Esophagus squamous epithelium (tissue), 5 donors: Measurements from ENCODE around the gene CBFA2T3. TPM values are rescaled to one million over a fixed set of nuclear protein-coding genes. Genes with fewer than 3 reads are reported as not detected.

Source experiments
- DNase-seq: peaks from one replicate; lab custom pipeline; 2025; lab: John Stamatoyannopoulos, UW
- H3K27ac ChIP-seq, 4 donors: fragments of 200-600 bp; sonication (generic); one replicate each; pipeline ENCODE4 v1.5.1; 2016 to 2019; ENCODE audit warnings: mild to moderate bottlenecking in 1 of 4
- H3K27me3 ChIP-seq, 4 donors: fragments of 200-600 bp; sonication (generic); 1 replicate in 3 of 4; 2 replicates in 1 of 4; pipeline versions ENCODE4 v1.5.1 to v1.6.0; 2017 to 2021; ENCODE audit warnings: antibody characterized with exemption in 1 of 4
- H3K36me3 ChIP-seq, 3 donors: fragments of 200-600 bp; sonication (generic); one replicate each; pipeline ENCODE4 v1.5.1; 2016 to 2019
- H3K4me1 ChIP-seq, 3 donors: fragments of 200-600 bp; sonication (generic); one replicate each; pipeline ENCODE4 v1.5.1; 2017 to 2019
- H3K4me3 ChIP-seq, 4 donors: fragments of 200-600 bp; sonication (generic); 1 replicate in 3 of 4; 2 replicates in 1 of 4; pipeline ENCODE4 v1.5.1; 2016 to 2019; ENCODE audit warnings: mild to moderate bottlenecking in 2 of 4, moderate library complexity in 1 of 4
- H3K9me3 ChIP-seq, 3 donors: fragments of 200-600 bp; sonication (generic); one replicate each; pipeline ENCODE4 v1.5.1; 2016 to 2019
- CTCF ChIP-seq, 6 experiments: fragments of 450-650 bp in 4 of 6; fragments of 200-600 bp in 2 of 6; sonication (generic) in 2 of 6; IDR thresholded peaks; one replicate each; pipeline ENCODE4 v1.5.1; 2016 to 2019; ENCODE audit warnings: antibody characterized with exemption in 6 of 6, mild to moderate bottlenecking in 4 of 6, moderate library complexity in 4 of 6
- POLR2A ChIP-seq, 4 donors: fragments of 450-650 bp; IDR thresholded peaks; one replicate each; pipeline ENCODE4 v1.6.1; 2017; ENCODE audit warnings: antibody characterized with exemption in 4 of 4, mild to moderate bottlenecking in 4 of 4, moderate library complexity in 3 of 4
- WGBS, 2 donors: methylation state at CpG; one replicate each; pipeline ENCODE4 v1.1.5; 2018; 5-methylcytosine and 5-hydroxymethylcytosine counted together
- intact Hi-C: fragments of 100-400 bp; cut with DNase I; formaldehyde crosslinking; loops from one replicate; pipeline ENCODE4 v1.15.0; 2022
- total RNA-seq, 4 donors: library from RNA; depleted of rRNA; stranded (reverse); fragments of >200 nt; gene quantifications; one replicate each; pipeline ENCODE4 v1.1.0, GENCODE V29; 2016
- donor health status: DM: yes; HTN: yes; CAD: no.

CBFA2T3 gene
- total RNA-seq, 4 donors from 2014 or later = 0.18 to 2.7 (median 1.4) TPM

GRCh38 chr16:88965411-88965810, 11.6 kb downstream of the CBFA2T3 start:
- TF ChIP-seq POLR2A (IDR thresholded peaks at IDR 0.05) = no peak
- TF ChIP-seq CTCF (IDR thresholded peaks at IDR 0.05) = no peak
- no peak overlapping the region for H3K27ac ChIP-seq

GRCh38 chr16:88964636-88965035, 12.4 kb downstream of the CBFA2T3 start:
- Histone ChIP-seq H3K4me3 (no peak overlapping the region), H3K27ac (no peak overlapping the region), H3K4me1 (peaks cover 0 to 16% (median 9%) of the 10 kb centered on the region in 3 donors), H3K27me3 (peaks cover 0 to 55% (median 0%) of the 10 kb centered on the region in 4 donors), H3K36me3 (no peaks in the 10 kb centered on the region), H3K9me3 (no peaks in the 10 kb centered on the region)
- TF ChIP-seq CTCF (IDR thresholded peaks at IDR 0.05) (no peak), POLR2A (IDR thresholded peaks at IDR 0.05) (no peak)
- intact Hi-C loops = no loop called here
- no peak for DNase-seq

More at GRCh38 chr16:88965411-88965810, 11.6 kb downstream of the CBFA2T3 start:
- 49 to 66% methylated on average over 5 to 6 of the region's 8 CpGs for WGBS, 2 donors
- Histone ChIP-seq H3K4me1 (peaks cover 0 to 16% (median 9%) of the 10 kb centered on the region in 3 donors), H3K9me3 (no peaks in the 10 kb centered on the region), H3K27me3 (peaks cover 0 to 62% (median 0%) of the 10 kb centered on the region in 4 donors), H3K36me3 (no peaks in the 10 kb centered on the region), H3K4me3 (no peak overlapping the region)
- DNase-seq = no peak
- intact Hi-C loops = no loop called here

- Histone ChIP-seq H3K36me3 (no peaks in the 10 kb centered on the region), H3K9me3 (no peaks in the 10 kb centered on the region), H3K4me3 (no peak overlapping the region), H3K27me3 (peaks cover 0 to 49% (median 0%) of the 10 kb centered on the region in 4 donors), H3K4me1 (peaks cover 0 to 16% (median 9%) of the 10 kb centered on the region in 3 donors), H3K27ac (no peak overlapping the region)
- WGBS, 2 donors = 77 to 81% methylated on average over 10 to 17 of the region's 20 CpGs
- DNase-seq = no peak
- no peak for TF ChIP-seq POLR2A (IDR thresholded peaks at IDR 0.05)
- no peak for TF ChIP-seq CTCF (IDR thresholded peaks at IDR 0.05)
- intact Hi-C loops = no loop called here
Observed at GRCh38 chr16:88963583-88963982, 13.4 kb downstream of the CBFA2T3 start.

- Histone ChIP-seq H3K36me3 (no peaks in the 10 kb centered on the region), H3K27ac (no peak overlapping the region), H3K4me1 (peaks cover 0 to 12% (median 1%) of the 10 kb centered on the region in 3 donors), H3K27me3 (peaks cover 0 to 49% (median 0%) of the 10 kb centered on the region in 4 donors), H3K4me3 (no peak overlapping the region), H3K9me3 (no peaks in the 10 kb centered on the region)
- WGBS, 2 donors = 79 to 85% methylated on average over 4 to 6 of the region's 23 CpGs
- DNase-seq = no peak
- intact Hi-C loops = no loop called here
- no peak for TF ChIP-seq CTCF (IDR thresholded peaks at IDR 0.05)
- TF ChIP-seq POLR2A (IDR thresholded peaks at IDR 0.05) = no peak
Observed at GRCh38 chr16:88962478-88963152, 14.4 kb downstream of the CBFA2T3 start.

- Histone ChIP-seq H3K36me3 (no peaks in the 10 kb centered on the region), H3K27ac (no peak overlapping the region), H3K9me3 (no peaks in the 10 kb centered on the region), H3K27me3 (peaks cover 0 to 49% (median 0%) of the 10 kb centered on the region in 4 donors), H3K4me3 (no peak overlapping the region), H3K4me1 (peaks cover 0 to 12% (median 0%) of the 10 kb centered on the region in 3 donors)
- intact Hi-C loops = no loop called here
- TF ChIP-seq POLR2A (IDR thresholded peaks at IDR 0.05) = no peak
- TF ChIP-seq CTCF (IDR thresholded peaks at IDR 0.05) = no peak
- WGBS, 2 donors = 79 to 82% methylated on average over 2 to 8 of the region's 9 CpGs
- DNase-seq = no peak
Observed at GRCh38 chr16:88961011-88961410, 16.0 kb downstream of the CBFA2T3 start.
